A673 (cell line): ENCODE data around the gene FSTL4.

Experiments used
- EZH2 ChIP-seq: fragments of 200-600 bp; sonication (generic); IDR thresholded peaks from 2 replicates; pipeline ENCODE4 v1.6.1; 2017; ENCODE audit warnings: borderline replicate concordance, low read depth, mild to moderate bottlenecking, mixed read lengths, antibody characterized with exemption, low read length; ENCODE audit not compliant: poor library complexity, severe bottlenecking
- TF ChIP-seq, protein P1 (sequence below): fragments of 300-800, 200-600 bp; sonication (generic); conservative IDR thresholded peaks from 2 replicates; pipeline ENCODE4 v1.5.1; 2017; ENCODE audit warnings: low read depth, mild to moderate bottlenecking, antibody characterized with exemption, low read length, moderate library complexity, mixed read lengths

DNA sequence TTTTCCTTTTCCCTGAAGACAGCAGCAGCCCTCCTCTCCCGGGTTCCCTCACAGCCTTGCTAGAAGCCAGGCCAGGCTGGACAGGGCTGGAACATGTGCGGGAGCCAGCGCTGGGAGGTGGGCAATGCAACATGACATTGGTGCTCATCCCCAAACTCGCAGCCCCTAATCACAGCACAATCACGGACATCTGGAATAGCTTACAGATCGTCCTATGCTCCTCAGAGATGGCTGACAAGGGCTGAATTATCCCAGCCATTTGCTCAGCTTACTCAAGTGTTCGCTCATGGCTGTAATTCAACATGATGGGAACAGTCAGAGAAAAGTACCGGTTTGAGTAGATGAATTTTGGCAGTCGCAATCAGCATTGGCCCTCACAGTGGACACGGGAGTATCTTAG is 49.8 kb downstream of the FSTL4 start:
- TF ChIP-seq, protein P1, sequence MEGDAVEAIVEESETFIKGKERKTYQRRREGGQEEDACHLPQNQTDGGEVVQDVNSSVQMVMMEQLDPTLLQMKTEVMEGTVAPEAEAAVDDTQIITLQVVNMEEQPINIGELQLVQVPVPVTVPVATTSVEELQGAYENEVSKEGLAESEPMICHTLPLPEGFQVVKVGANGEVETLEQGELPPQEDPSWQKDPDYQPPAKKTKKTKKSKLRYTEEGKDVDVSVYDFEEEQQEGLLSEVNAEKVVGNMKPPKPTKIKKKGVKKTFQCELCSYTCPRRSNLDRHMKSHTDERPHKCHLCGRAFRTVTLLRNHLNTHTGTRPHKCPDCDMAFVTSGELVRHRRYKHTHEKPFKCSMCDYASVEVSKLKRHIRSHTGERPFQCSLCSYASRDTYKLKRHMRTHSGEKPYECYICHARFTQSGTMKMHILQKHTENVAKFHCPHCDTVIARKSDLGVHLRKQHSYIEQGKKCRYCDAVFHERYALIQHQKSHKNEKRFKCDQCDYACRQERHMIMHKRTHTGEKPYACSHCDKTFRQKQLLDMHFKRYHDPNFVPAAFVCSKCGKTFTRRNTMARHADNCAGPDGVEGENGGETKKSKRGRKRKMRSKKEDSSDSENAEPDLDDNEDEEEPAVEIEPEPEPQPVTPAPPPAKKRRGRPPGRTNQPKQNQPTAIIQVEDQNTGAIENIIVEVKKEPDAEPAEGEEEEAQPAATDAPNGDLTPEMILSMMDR: no peak
- TF ChIP-seq EZH2: no peak
